HG02852 (cell line): ENCODE results near the gene TCF25.
"Not testable (repeated sequence)": the region's sequence is repeated elsewhere in the genome, so short reads cannot be mapped to it uniquely, and the experiment has no call there.

Experiments
- ATAC-seq: cut with Tn5 transposase; IDR thresholded peaks from one replicate; pipeline ENCODE4 v1.9.1; 2021; ENCODE audit warnings: mild to moderate bottlenecking, moderate library complexity; ENCODE audit not compliant: unreplicated experiment

The TCF25 gene

DNA sequence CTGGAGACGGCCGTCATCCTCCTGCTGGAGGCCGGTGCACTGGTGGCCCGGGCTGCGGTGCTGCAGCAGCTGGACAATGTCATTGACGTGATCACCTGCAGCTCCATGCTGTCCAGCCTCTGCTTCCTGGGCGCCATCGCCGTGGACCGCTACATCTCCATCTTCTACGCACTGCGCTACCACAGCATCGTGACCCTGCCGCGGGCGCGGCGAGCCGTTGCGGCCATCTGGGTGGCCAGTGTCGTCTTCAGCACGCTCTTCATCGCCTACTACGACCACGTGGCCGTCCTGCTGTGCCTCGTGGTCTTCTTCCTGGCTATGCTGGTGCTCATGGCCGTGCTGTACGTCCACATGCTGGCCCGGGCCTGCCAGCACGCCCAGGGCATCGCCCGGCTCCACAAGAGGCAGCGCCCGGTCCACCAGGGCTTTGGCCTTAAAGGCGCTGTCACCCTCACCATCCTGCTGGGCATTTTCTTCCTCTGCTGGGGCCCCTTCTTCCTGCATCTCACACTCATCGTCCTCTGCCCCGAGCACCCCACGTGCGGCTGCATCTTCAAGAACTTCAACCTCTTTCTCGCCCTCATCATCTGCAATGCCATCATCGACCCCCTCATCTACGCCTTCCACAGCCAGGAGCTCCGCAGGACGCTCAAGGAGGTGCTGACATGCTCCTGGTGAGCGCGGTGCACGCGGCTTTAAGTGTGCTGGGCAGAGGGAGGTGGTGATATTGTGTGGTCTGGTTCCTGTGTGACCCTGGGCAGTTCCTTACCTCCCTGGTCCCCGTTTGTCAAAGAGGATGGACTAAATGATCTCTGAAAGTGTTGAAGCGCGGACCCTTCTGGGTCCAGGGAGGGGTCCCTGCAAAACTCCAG, 46.4 kb downstream of the TCF25 start:
- ATAC-seq: no peak

DNA sequence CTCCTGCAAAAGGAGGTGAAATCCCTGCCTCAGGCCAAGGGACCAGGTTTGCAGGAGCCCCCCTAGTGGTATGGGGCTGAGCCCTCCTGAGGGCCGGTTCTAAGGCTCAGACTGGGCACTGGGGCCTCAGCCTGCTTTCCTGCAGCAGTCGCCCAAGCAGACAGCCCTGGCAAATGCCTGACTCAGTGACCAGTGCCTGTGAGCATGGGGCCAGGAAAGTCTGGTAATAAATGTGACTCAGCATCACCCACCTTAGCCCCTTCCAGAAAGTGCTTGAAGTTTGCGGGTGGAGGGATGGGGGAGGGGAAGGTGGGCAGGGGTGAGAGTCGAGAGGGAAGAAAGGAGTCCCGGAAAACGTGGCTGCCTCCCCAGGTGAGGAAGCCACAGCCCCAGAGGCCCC, 47.3 kb downstream of the TCF25 start:
- no peak for ATAC-seq

DNA sequence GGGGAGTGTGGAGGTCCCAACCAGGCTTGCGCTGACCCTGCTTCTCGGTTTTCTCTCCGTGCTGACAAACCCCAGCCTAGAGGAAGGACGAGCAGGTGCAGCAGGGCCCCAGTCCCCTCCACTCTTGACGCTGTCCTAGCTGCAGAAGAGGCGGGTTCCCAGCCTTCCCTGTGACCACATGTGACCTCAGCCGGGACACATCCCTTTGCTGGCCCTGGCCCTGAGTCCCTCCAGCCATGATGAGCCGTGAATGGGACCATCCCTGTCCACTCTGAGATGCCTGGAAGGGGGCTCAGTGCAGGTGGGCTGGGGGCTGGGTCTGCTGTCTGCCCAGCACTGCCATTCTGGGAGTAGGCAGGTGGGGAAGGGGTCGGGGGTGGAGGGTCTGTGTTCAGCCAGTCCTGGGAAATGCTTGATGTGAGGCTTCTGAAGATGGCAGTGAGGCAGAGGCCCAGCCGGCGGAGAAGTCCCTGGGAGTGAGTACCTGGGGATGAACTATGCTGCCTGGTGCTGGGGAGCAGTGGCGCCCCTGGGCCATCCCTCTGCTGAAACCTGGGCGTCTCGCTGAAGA, 47.8 kb downstream of the TCF25 start:
- ATAC-seq: no peak

DNA sequence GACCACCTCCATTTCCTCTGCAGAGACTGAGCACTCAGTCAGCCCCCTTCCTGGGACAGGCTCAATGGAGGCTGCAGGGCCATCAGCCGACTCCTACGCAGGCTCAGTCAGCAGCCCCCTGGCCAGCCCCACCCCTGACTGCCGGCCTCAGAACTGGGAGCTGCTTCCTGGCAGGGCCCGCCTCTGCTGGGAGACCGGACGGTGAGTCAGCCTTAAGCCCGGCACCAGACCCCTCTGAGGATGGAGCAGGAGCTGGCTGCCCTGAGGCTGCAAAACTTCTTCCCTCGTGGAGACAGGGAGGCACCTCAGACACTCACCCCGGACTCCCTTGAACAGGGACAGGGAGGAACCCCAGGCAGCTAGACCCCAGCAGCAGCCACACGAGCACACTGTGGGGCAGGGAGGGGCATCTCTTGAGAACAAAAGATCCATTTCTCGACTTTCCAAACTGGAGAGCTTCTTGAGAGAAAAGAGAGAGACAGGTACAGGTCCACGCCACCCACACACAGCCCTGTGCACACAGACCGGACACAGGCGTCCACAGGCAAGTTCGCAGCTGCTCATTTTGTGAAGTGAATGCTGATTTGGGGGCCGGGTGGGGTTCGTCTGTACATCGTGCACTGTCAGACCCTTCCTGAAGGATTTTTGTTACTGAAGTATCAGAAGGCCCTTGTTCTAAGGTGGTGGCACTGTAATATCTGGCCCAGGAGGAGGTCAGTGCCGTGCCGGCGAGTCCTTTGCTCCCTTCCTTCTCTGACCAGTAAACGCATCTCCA, 48.5 kb downstream of the TCF25 start:
- no peak for ATAC-seq

DNA sequence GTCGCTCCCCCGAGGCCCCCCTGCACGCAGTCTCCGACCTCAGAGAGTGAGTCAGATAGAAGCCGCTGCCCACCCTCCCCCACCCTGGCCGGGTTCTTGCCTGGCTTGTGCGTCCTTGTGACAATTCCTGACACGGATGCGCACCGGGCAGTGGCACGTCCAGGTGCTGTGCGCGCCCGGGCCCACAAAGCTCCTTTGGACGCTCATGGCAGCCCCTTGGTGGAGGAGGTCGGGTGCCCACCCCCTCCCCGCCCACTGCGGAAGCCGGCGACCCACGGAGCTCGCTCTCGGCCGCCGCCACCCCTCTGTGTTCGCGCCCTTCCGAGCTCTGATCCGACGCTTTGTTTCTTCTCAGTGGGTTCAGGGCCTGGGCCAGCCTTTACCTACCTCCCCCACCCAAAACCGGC, 49.1 kb downstream of the TCF25 start:
- no peak for ATAC-seq

DNA sequence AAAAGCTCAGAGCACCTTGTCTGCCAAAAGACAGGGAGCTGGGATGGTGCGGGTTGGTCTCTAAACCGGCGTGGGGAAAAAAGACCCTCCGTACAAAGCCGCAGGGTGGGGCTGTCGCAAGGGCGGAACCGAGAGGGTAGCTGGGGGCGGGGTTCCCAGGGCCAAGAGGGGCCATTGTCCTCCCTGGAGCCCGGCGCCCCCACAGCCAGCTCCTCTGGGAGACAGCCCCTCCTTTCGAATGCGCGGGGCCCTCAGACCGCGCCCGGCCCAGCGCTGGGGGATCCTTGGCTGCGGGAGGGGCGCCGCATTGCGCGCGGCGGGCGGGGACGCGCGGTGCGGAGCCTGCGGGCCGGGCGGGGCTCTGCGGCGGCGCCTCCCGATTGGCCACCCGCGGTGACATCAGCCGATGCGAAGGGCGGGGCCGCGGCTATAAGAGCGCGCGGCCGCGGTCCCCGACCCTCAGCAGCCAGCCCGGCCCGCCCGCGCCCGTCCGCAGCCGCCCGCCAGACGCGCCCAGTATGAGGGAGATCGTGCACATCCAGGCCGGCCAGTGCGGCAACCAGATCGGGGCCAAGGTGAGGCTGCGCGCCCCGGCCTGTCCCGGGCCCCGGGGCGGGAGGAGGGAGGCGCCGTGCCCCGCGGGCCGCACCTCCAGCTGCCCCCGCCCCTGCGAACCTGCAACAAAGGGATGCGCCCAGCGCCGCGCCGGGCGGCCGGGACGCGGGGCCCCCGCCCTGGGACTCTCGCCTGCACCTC, 49.7 kb downstream of the TCF25 start, which contains the start of gene TUBB3:
Gene TUBB3, plus strand, starts transcription at position 459 of the 756 bp plus-strand sequence. Its CDS starts 60 bp downstream, at position 519.
- no peak for ATAC-seq

DNA sequence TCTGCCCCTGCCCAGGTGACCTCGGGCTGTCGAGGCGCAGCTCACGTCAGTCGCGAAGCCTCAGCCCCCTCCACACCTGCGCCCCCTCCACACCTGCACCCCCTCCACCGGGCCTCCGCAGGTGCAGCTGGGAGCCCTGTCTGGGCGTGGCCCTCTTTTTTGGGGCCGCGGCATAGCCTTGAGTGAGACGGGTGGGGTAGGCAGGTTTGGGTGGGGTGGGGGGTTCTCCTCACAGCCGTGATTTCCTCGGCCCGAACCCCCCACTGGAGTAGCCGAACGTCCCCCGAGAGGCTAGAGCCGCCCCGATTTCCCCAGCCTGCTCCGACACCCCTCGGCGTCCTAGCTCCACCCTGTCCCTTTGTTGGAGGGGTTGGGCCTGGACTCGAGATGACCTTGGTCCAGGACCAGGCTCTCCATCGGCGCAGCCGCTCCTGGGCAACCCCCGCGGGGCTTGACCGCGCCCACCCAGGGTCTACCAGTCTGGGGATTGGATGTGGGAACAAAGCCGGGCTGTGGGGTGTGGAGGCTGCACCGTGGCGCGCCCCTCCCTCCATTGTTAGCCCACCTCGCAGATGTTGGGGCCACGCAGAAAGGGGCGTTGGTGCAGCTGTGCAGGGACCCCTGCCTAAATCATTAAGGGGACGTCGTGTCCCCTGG, 50.4 kb downstream of the TCF25 start:
- ATAC-seq: no peak

DNA sequence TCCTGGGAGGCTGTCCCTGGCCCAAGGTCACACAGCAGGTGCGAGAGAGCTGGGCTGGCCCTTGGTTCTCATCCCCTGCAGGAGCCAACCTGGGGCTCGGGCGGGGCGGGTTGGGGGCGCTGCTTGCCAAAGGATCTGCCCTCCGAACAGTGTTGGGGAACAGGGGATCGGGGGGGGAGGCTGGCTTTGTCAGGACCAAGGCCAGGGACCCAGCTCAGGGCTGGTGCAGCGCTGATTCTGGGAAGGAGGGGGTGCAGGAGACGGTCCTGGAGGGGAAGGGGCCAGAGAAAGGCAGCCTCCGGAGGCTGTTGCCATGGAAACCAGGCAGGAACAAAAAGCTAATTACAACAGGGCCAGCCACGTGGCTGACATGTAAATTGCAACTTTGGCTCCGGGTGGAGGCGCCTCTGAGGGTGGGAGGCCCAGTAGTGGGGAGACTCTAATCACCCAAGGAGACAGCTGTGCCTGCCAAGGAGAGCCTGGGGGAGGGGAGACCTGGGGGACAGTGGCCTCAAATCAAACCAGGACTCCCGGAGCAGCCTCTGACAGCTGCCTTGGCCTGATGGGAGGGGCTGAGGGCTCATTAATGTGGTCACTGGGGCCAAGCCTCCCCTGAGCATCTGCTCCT, 51.0 kb downstream of the TCF25 start:
- no peak for ATAC-seq

DNA sequence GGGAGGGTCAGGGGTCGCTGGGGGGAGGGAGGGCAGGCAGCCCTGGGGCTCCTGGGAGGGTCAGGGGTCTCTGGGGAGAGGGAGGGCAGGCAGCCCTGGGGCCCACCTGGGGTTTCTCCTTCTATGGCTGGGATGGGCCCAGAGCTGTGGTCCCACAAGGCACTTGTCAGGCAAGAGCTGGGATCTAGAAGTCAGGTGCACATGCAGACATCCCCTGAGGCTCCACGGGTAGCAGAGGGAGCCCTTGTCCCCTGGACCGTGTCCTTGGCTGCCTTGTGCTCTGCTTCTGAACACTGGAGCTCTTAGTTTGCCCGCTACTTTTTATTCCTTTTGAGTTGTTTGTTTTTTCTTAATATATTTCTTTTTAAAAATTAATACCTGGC, 51.5 kb downstream of the TCF25 start:
- ATAC-seq: no peak

DNA sequence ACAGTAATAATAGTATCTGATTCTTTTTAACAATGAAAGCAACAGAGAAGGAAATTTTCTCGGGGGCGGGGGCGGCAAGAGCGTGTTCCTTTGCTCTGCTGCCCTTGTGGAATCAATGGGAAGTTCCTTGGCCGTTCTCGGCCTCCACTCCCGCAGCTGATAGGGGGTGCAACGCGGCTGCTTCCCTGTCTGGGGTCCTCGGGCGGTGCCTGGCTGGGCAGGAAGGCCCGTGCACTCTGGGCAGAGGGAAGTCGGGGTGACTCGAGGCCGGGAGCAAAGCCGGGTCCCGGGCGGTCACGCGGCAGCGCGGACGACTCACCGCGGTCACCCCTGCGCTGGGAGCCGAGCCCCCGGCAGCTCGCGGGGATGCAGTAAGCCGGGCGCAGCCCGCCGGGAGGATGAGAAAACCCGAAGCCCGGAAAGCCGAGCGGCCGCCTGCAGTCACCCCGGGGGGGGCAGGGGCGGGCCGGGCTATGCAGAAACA, 52.2 kb downstream of the TCF25 start:
- peak; percentile 8 for ATAC-seq

DNA sequence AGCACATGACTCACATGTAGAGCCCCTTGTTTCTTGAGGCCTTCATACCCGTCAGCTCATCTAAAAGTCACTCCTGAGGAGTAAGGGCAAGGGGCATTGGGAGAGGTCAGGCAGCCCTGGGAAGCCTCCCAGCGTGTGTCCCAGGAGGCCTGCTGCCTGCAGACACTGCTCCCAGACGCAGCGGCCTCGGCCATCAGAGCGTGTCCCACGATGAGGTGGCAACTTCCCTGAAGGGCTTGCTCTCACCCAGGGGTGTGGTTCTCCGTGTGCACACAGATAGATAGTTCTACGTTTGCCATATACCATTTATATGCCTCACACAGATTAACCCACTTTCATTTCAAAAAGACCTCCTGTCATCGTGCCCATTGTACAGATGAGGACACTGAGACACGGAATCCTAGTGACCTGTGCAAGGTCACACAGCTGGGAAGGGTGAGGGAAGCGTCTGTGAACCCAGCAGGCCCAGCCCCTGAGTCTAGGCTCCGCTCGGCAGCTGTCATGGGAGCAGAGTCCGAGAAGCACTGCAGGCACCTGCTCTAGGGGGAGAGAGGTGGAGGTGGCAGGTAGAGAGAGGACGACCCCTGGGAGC, 58.0 kb downstream of the TCF25 start:
- ATAC-seq: no peak

DNA sequence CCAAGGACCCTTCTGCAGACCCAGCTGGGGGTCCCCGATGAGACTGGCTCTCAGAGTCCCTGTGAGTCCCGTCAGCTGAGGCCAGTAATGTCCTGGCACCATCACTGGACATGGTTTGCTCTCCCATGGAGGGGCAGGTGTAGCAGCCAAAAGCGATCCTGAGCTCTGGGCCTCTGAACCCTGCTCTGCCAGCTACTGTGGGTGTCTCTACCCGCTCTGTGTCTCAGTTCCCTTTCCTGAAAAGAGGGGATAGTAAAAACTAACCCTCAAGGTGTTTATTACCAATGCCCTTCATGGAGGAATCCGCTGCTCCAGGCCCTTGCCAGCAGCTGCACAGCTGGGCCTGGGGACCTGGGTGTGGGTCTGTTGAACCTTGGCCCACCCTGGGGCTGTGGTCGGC, 58.6 kb downstream of the TCF25 start:
- no peak for ATAC-seq

DNA sequence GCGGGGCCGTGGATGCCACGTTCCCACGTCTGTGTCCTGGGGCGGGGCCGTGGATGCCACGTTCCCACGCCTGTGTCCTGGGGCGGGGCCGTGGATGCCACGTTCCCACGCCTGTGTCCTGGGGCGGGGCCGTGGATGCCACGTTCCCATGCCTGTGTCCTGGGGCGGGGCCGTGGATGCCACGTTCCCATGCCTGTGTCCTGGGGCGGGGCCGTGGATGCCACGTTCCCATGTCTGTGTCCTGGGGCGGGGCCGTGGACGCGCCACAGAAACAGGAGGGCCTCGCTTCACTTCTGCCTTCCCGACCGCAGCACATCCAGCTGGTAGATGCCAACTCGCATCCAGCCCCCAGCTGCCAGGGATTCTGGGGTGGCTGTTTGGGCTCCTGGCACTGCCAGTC, 60.6 kb downstream of the TCF25 start:
- not testable (repeated sequence) for ATAC-seq

DNA sequence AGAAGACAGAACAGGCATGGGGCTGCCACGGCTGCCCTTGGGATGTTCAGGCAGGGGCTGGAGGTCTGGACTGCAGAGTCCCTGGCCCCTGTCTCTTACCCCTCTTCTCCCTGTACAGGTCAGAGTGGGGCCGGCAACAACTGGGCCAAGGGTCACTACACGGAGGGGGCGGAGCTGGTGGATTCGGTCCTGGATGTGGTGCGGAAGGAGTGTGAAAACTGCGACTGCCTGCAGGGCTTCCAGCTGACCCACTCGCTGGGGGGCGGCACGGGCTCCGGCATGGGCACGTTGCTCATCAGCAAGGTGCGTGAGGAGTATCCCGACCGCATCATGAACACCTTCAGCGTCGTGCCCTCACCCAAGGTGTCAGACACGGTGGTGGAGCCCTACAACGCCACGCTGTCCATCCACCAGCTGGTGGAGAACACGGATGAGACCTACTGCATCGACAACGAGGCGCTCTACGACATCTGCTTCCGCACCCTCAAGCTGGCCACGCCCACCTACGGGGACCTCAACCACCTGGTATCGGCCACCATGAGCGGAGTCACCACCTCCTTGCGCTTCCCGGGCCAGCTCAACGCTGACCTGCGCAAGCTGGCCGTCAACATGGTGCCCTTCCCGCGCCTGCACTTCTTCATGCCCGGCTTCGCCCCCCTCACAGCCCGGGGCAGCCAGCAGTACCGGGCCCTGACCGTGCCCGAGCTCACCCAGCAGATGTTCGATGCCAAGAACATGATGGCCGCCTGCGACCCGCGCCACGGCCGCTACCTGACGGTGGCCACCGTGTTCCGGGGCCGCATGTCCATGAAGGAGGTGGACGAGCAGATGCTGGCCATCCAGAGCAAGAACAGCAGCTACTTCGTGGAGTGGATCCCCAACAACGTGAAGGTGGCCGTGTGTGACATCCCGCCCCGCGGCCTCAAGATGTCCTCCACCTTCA, 61.5 kb downstream of the TCF25 start:
- ATAC-seq: no peak

DNA sequence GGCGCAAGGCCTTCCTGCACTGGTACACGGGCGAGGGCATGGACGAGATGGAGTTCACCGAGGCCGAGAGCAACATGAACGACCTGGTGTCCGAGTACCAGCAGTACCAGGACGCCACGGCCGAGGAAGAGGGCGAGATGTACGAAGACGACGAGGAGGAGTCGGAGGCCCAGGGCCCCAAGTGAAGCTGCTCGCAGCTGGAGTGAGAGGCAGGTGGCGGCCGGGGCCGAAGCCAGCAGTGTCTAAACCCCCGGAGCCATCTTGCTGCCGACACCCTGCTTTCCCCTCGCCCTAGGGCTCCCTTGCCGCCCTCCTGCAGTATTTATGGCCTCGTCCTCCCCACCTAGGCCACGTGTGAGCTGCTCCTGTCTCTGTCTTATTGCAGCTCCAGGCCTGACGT, 62.2 kb downstream of the TCF25 start:
- not testable (repeated sequence) for ATAC-seq

DNA sequence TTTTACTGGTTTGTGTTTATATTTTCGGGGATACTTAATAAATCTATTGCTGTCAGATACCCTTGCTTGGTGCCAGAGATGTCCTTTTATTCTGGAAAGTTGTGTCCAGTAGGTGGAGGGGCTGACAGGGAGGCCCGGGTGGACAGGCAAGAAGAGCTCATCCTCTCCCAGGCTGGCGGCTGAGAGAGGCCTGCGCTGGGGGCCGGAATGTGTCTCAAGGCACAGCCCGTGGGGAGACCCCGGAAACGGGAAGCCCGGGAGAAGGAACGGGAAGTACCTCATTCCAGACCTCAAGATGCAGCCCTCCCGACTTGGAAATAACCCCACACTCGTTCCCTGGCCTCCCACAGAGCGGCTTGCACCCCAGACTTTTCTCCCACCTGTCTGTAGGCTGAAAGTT, 62.6 kb downstream of the TCF25 start:
- ATAC-seq: no peak

DNA sequence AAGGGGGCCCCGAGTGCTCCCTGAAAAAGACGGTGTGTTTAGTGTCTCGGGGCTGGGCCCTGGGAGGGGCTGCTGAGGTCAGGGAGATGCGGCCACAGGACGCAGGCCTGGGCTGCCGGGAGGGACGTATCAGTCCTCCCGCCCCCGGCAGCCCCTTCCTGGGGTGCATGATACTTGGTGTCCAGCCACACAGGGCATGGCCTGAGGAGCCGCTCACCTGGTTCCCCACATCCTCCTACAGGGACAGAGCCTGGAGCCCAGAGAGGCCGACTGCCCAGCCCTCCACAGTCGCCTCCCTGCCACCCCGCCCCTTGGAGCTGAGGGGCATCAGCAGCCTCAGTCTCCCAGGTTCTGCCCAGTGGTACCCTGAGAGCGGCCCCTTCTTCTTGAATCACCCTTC, 63.1 kb downstream of the TCF25 start:
- ATAC-seq: no peak

DNA sequence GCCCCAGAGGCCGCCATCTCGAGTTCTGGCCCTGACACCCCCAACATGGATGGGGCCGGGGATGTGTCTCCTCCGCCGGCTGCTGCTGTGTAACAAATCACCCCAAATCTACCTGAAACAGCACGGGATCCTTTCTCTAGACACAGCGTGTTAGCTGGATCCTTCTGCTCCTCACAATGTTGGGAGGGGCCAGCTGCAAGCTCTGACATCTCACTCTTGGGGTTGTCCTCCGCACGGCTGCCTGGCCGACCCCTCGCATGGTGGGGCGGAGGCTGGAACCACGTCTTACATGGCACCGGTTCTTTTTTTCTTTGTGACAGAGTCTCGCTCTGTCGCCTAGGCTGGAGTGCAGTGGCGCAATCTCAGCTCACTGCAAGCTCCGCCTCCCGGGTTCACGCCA, 63.6 kb downstream of the TCF25 start:
- no peak for ATAC-seq
